ENCODE results near the gene PATJ. TPM values are rescaled to one million over a fixed set of nuclear protein-coding genes. Genes with fewer than 3 reads are reported as not detected.

PATJ gene
- total RNA-seq, 1 donor from 2014 or later, result 31.2 TPM

DNA sequence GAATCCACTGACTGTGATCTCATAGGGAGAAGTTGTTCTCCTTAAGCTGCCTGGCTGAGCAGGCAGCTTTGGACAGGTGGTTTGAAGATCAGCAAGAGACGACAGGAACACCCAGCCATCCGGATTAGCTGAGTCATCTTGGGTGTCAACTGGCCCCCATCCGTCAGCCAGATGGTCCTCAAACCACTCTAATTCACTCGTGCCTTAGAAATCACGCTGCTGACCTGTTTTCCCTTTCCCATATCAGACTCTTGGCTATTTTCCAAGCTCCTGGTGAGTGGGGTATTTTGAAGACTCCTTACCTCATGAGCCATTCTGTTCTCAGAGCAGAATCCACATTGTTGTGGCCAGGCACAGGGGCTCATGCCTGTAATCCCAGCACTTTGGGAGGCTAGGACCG lies 303.3 kb downstream of the PATJ start:
- CTCF ChIA-PET, result no interaction called here
- POLR2A ChIA-PET, result no interaction called here
- no peak for ATAC-seq (ENCODE audit: low read depth)
- peaks cover 4% of the 10 kb centered on the region for H3K36me3 Mint-ChIP-seq (ENCODE audit: low read depth)
- H3K4me1 Mint-ChIP-seq, result no peaks in the 10 kb centered on the region
- no peaks in the 10 kb centered on the region for H3K27me3 Mint-ChIP-seq
- H3K4me3 Mint-ChIP-seq, result no peak overlapping the region
- no peak overlapping the region for H3K27ac Mint-ChIP-seq
- TF ChIP-seq, protein P1, sequence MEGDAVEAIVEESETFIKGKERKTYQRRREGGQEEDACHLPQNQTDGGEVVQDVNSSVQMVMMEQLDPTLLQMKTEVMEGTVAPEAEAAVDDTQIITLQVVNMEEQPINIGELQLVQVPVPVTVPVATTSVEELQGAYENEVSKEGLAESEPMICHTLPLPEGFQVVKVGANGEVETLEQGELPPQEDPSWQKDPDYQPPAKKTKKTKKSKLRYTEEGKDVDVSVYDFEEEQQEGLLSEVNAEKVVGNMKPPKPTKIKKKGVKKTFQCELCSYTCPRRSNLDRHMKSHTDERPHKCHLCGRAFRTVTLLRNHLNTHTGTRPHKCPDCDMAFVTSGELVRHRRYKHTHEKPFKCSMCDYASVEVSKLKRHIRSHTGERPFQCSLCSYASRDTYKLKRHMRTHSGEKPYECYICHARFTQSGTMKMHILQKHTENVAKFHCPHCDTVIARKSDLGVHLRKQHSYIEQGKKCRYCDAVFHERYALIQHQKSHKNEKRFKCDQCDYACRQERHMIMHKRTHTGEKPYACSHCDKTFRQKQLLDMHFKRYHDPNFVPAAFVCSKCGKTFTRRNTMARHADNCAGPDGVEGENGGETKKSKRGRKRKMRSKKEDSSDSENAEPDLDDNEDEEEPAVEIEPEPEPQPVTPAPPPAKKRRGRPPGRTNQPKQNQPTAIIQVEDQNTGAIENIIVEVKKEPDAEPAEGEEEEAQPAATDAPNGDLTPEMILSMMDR (IDR thresholded peaks at IDR 0.05), result no peak
- no peaks in the 10 kb centered on the region for H3K9me3 Mint-ChIP-seq
- intact Hi-C loops (cut with micrococcal nuclease), result no loop called here
- DNase-seq, result no peak

DNA sequence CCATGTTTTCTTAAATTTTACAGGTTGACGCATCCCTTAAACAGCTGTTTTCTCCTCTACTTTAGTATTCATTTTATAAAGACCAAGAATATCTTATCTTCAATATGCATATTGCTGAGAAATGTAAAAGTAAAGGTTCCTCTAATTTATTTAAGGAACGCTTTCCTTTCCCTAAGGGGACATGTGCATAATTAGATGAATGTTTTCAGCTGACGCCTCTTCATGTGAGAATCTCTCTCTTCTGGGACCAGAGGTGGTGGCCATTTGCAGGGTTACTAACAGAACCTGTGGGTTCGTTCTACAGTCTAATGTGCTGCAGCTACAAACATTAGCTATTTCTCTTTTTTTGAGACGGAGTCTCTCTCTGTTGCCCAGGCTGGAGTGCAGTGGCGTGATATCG lies 304.6 kb downstream of the PATJ start:
- H3K4me3 Mint-ChIP-seq, result no peak overlapping the region
- intact Hi-C loops (cut with micrococcal nuclease), result no loop called here
- H3K27ac Mint-ChIP-seq, result no peak overlapping the region
- no peaks in the 10 kb centered on the region for H3K4me1 Mint-ChIP-seq
- no peaks in the 10 kb centered on the region for H3K27me3 Mint-ChIP-seq
- ChIA-PET CTCF (no interaction called here), POLR2A (no interaction called here)
- TF ChIP-seq, protein P1 (IDR thresholded peaks at IDR 0.05), result no peak
- DNase-seq (no peak), ATAC-seq (ENCODE audit: low read depth) (no peak)
- H3K9me3 Mint-ChIP-seq, result no peaks in the 10 kb centered on the region
- peaks cover 11% of the 10 kb centered on the region for H3K36me3 Mint-ChIP-seq (ENCODE audit: low read depth)

DNA sequence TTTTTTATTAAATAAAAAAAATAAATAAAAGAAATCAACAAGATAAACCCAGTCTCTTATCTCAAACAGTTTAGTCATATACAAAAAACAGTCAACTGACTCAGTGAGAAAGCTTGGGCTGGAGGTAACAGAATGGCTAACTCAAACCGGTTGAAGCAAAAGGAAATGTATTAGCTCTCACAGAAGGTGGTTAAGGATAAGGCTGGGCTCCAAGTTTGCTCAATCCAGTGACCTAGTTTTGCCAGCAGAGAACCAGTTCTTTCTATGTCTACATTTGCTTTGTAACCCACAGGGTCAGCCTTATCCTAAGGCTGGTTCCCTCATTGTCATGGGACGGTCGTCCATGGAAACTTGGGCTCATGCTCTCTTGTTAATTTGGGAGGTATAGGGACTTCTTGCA lies 307.9 kb downstream of the PATJ start:
- Mint-ChIP-seq H3K4me3 (no peak overlapping the region), H3K9me3 (no peaks in the 10 kb centered on the region), H3K27me3 (no peaks in the 10 kb centered on the region), H3K36me3 (ENCODE audit: low read depth) (peaks cover 16% of the 10 kb centered on the region), H3K4me1 (no peaks in the 10 kb centered on the region), H3K27ac (no peak overlapping the region)
- TF ChIP-seq, protein P1 (IDR thresholded peaks at IDR 0.05), result no peak
- ChIA-PET CTCF (no interaction called here), POLR2A (no interaction called here)
- DNase-seq (no peak), ATAC-seq (ENCODE audit: low read depth) (no peak)
- intact Hi-C loops (cut with micrococcal nuclease), result no loop called here

DNA sequence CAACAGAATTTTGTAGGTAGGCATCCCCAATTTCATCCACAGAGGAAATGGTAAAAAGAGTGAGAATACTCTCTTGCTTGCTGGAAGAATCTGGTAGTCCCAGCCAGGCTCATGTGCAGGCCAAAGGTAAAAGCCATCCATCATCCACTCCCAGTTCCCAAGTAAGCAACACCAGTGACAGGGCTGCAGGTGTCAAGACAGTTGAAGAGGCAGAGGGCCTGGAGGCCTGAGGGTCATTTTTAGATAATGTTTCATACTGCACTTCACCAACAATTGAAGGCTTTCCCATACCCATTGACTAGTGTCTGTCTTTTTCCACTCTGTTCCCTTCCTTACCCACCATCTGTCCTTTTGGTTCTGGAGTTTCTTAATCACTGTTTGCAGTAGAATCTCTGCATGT lies 310.7 kb downstream of the PATJ start:
- ATAC-seq (ENCODE audit: low read depth), result no peak
- Mint-ChIP-seq H3K4me3 (no peak overlapping the region), H3K36me3 (ENCODE audit: low read depth) (peaks cover 18% of the 10 kb centered on the region), H3K9me3 (no peaks in the 10 kb centered on the region), H3K4me1 (no peaks in the 10 kb centered on the region), H3K27me3 (no peaks in the 10 kb centered on the region), H3K27ac (no peak overlapping the region)
- DNase-seq, result no peak
- ChIA-PET CTCF (no interaction called here), POLR2A (no interaction called here)
- intact Hi-C loops (cut with micrococcal nuclease), result no loop called here
- TF ChIP-seq, protein P1 (IDR thresholded peaks at IDR 0.05), result no peak

DNA sequence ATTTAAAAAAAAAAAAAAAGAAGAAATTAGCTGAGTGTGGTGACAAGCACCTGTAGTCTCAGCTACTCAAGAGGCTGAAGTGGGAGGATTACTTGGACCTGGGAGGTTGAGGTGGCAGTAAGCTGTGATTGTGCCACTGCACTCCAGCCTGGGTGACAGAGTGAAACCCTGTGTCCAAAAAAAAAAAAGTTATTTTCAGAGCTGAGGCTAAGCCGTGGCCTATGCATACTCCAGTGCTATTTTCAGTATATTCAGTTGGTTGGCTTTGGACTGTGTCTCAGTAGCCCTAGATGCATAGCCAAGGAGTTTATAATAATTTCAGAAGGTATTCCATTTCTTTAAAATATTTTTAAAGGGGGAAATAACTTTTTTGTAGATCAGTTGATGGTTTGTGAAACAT lies 311.9 kb downstream of the PATJ start:
- TF ChIP-seq, protein P1 (IDR thresholded peaks at IDR 0.05), result no peak
- Mint-ChIP-seq H3K9me3 (no peaks in the 10 kb centered on the region), H3K27ac (no peak overlapping the region), H3K4me1 (no peaks in the 10 kb centered on the region), H3K4me3 (no peak overlapping the region), H3K27me3 (no peaks in the 10 kb centered on the region), H3K36me3 (ENCODE audit: low read depth) (peaks cover 18% of the 10 kb centered on the region)
- no peak for DNase-seq
- ATAC-seq (ENCODE audit: low read depth), result no peak
- intact Hi-C loops (cut with micrococcal nuclease), result no loop called here
- ChIA-PET CTCF (no interaction called here), POLR2A (no interaction called here)
